ENCODE results near the gene PRRT3. TPM values are rescaled to one million over a fixed set of nuclear protein-coding genes. Genes with fewer than 3 reads are reported as not detected.
"Not testable (repeated sequence)": the region's sequence is repeated elsewhere in the genome, so short reads cannot be mapped to it uniquely, and the experiment has no call there.

Gene PRRT3
- total RNA-seq, 1 donor from 2014 or later, result 0.47 TPM

GRCh38 chr3:9940746-9941145 is 11.5 kb downstream of the PRRT3 start:
- H3K27me3 ChIP-seq (ENCODE audit: low read depth), result no peaks in the 10 kb centered on the region
- H3K27ac ChIP-seq (replicated peaks), result no peak overlapping the region
- no peaks in the 10 kb centered on the region for H3K9me3 ChIP-seq (replicated peaks)
- no peak for DNase-seq
- intact Hi-C loops (cut with micrococcal nuclease), result no loop called here
- no peak overlapping the region for H3K4me3 ChIP-seq
- peaks cover 58% of the 10 kb centered on the region for H3K36me3 ChIP-seq
- peaks cover 10% of the 10 kb centered on the region for H3K4me1 ChIP-seq
- TF ChIP-seq CTCF (IDR thresholded peaks at IDR 0.05; ENCODE audit: borderline replicate concordance), result no peak

- H3K4me3 ChIP-seq; DNase-seq; intact Hi-C loops (cut with micrococcal nuclease); H3K27ac ChIP-seq (replicated peaks); H3K27me3 ChIP-seq (ENCODE audit: low read depth); H3K9me3 ChIP-seq (replicated peaks): not testable (repeated sequence)
- H3K36me3 ChIP-seq, result peaks cover 58% of the 10 kb centered on the region
- H3K4me1 ChIP-seq, result peaks cover 14% of the 10 kb centered on the region
Observed at GRCh38 chr3:9939906-9940305, 12.3 kb downstream of the PRRT3 start.

- TF ChIP-seq CTCF (IDR thresholded peaks at IDR 0.05; ENCODE audit: borderline replicate concordance), result no peak
- Histone ChIP-seq H3K9me3 (replicated peaks) (no peaks in the 10 kb centered on the region), H3K4me3 (no peak overlapping the region), H3K4me1 (peaks cover 24% of the 10 kb centered on the region), H3K27me3 (ENCODE audit: low read depth) (no peaks in the 10 kb centered on the region), H3K36me3 (peaks cover 53% of the 10 kb centered on the region), H3K27ac (replicated peaks) (no peak overlapping the region)
- DNase-seq, result no peak
- intact Hi-C loops (cut with micrococcal nuclease), result no loop called here
Observed at GRCh38 chr3:9938966-9939365, 13.2 kb downstream of the PRRT3 start.

- Histone ChIP-seq H3K4me3 (no peak overlapping the region), H3K27me3 (ENCODE audit: low read depth) (no peaks in the 10 kb centered on the region), H3K27ac (replicated peaks) (no peak overlapping the region), H3K36me3 (peaks cover 41% of the 10 kb centered on the region), H3K4me1 (peaks cover 34% of the 10 kb centered on the region), H3K9me3 (replicated peaks) (no peaks in the 10 kb centered on the region)
- intact Hi-C loops (cut with micrococcal nuclease), result no loop called here
- no peak for TF ChIP-seq CTCF (IDR thresholded peaks at IDR 0.05; ENCODE audit: borderline replicate concordance)
- DNase-seq, result no peak
Observed at GRCh38 chr3:9937486-9938238, 14.5 kb downstream of the PRRT3 start.

GRCh38 chr3:9935966-9936510 is 16.2 kb downstream of the PRRT3 start:
- no peak overlapping the region for H3K27ac ChIP-seq (replicated peaks)
- DNase-seq, result no peak
- no peak overlapping the region for H3K4me3 ChIP-seq
- intact Hi-C loops (cut with micrococcal nuclease), result no loop called here
- H3K4me1 ChIP-seq, result peaks cover 44% of the 10 kb centered on the region
- peaks cover 28% of the 10 kb centered on the region for H3K36me3 ChIP-seq
- TF ChIP-seq CTCF (IDR thresholded peaks at IDR 0.05; ENCODE audit: borderline replicate concordance), result no peak
- H3K9me3 ChIP-seq (replicated peaks), result no peaks in the 10 kb centered on the region
- no peaks in the 10 kb centered on the region for H3K27me3 ChIP-seq (ENCODE audit: low read depth)

- intact Hi-C loops (cut with micrococcal nuclease), result no loop called here
- no peak for TF ChIP-seq CTCF (IDR thresholded peaks at IDR 0.05; ENCODE audit: borderline replicate concordance)
- no peak for DNase-seq
- H3K4me1 ChIP-seq, result peaks cover 44% of the 10 kb centered on the region
- peaks cover 30% of the 10 kb centered on the region for H3K36me3 ChIP-seq
- no peaks in the 10 kb centered on the region for H3K27me3 ChIP-seq (ENCODE audit: low read depth)
- H3K9me3 ChIP-seq (replicated peaks), result no peaks in the 10 kb centered on the region
- H3K4me3 ChIP-seq, result peak overlapping the region; percentile 95
- H3K27ac ChIP-seq (replicated peaks), result no peak overlapping the region
Observed at GRCh38 chr3:9934993-9935392, 17.2 kb downstream of the PRRT3 start.
